Measurements from ENCODE around the gene IL4I1. TPM values are rescaled to one million over a fixed set of nuclear protein-coding genes. Genes with fewer than 3 reads are reported as not detected.

IL4I1 gene
- total and polyA plus RNA-seq, 2 donors (not counting 1 experiment from before 2014, with no cell fraction given) = 0.48 to 3.1 TPM

- ATAC-seq (ENCODE audit: low read depth) (peak; percentile 82), DNase-seq (peak; percentile 85)
- no peaks in the 10 kb centered on the region for H3K27me3 Mint-ChIP-seq
- H3K9me3 ChIP-seq (ENCODE audit: control extremely low read depth in 1 of 3, control insufficient read depth in 2 of 3, insufficient read depth in 1 of 3, low read length in 2 of 3) = peaks cover 0 to 7% (median 0%) of the 10 kb centered on the region in 3 donors
- peaks cover 34% of the 10 kb centered on the region for H3K4me1 Mint-ChIP-seq
- peaks cover 15% of the 10 kb centered on the region for H4K20me1 ChIP-seq (ENCODE audit: control insufficient read depth, insufficient read depth, low read length, poor library complexity, severe bottlenecking)
- no peak overlapping the region for H3K27ac ChIP-seq (ENCODE audit: low read length in 2 of 2)
- ChIA-PET CTCF (interaction anchor here (0.8 to 1.6 kb wide), 5 partner anchors 10 to 95 kb away, joined by 3 to 12 read pairs (median 5); no protein-coding TSS in a partner anchor), POLR2A (interaction anchor here (0.6 to 2.1 kb wide), 9 partner anchors 14 to 473 kb away, joined by 3 to 8 read pairs (median 3); partner anchors contain the start of genes ATF5 and NUP62)
- 29% methylated on average over 51 of the region's 69 CpGs for WGBS (ENCODE audit: insufficient coverage)
- no peaks in the 10 kb centered on the region for H3K79me2 ChIP-seq (ENCODE audit: control insufficient read depth, insufficient read depth, low read length)
- H3K4me3 Mint-ChIP-seq = peak overlapping the region; percentile 86
- H3K27ac Mint-ChIP-seq = peak overlapping the region; percentile 67
- peaks cover 11 to 25% of the 10 kb centered on the region in 2 donors for H3K4me1 ChIP-seq (ENCODE audit: control insufficient read depth in 2 of 2, insufficient read depth in 2 of 2, low read length in 2 of 2)
- H3K4me3 ChIP-seq (ENCODE audit: control extremely low read depth in 1 of 5, extremely low read depth in 1 of 5, insufficient read depth in 1 of 5, low read depth in 2 of 5, low read length in 4 of 5) = peak overlapping the region in 4 of 5 experiments; percentile 41 to 62 (median 50)
- H3K27me3 ChIP-seq (replicated peaks in 1 of 4; ENCODE audit: control extremely low read depth in 1 of 4, control insufficient read depth in 3 of 4, insufficient read depth in 4 of 4, low read length in 3 of 4) = no peaks in the 10 kb centered on the region
- H3K9me3 Mint-ChIP-seq (ENCODE audit: insufficient read depth) = no peaks in the 10 kb centered on the region
- H3K4me2 ChIP-seq (replicated peaks; ENCODE audit: low read depth, low read length, poor library complexity, severe bottlenecking) = peak overlapping the region; percentile 98
- peak overlapping the region; percentile 65 for H3K9ac ChIP-seq (ENCODE audit: low read length)
- peak overlapping the region; percentile 66 for H2AFZ ChIP-seq (ENCODE audit: insufficient read depth, low read depth, low read length, poor library complexity, severe bottlenecking)
- no peaks in the 10 kb centered on the region for H3K36me3 ChIP-seq (replicated peaks in 1 of 2; ENCODE audit: control extremely low read depth in 1 of 2, control insufficient read depth in 1 of 2, extremely low read depth in 1 of 2, insufficient read depth in 2 of 2, low read length in 1 of 2)
- intact Hi-C loops (cut with micrococcal nuclease) = loop anchor here (1.0 kb wide), 2 partner anchors 12 to 40 kb away; no protein-coding TSS in a partner anchor
- TF ChIP-seq CTCF (IDR thresholded peaks at IDR 0.05) (peak; percentile 69), EZH2 (IDR thresholded peaks at IDR 0.05; ENCODE audit: borderline replicate concordance, insufficient read depth, low read depth, low read length, poor library complexity, severe bottlenecking) (no peak)
Measured at GRCh38 chr19:49890349-49891311, 6.1 kb downstream of the IL4I1 start.

All from B cell (primary cell).